COLO829 (cell line): ENCODE measurements around the gene OR51Q1.
A peak's percentile ranks its signal among the peaks of the same experiment; 100 is the strongest.

Experiments
- DNase-seq: peaks from one replicate; pipeline ENCODE4 v3.0.0; 2012; ENCODE audit warnings: low spot score

Gene OR51Q1, protein sequence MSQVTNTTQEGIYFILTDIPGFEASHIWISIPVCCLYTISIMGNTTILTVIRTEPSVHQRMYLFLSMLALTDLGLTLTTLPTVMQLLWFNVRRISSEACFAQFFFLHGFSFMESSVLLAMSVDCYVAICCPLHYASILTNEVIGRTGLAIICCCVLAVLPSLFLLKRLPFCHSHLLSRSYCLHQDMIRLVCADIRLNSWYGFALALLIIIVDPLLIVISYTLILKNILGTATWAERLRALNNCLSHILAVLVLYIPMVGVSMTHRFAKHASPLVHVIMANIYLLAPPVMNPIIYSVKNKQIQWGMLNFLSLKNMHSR

DNA sequence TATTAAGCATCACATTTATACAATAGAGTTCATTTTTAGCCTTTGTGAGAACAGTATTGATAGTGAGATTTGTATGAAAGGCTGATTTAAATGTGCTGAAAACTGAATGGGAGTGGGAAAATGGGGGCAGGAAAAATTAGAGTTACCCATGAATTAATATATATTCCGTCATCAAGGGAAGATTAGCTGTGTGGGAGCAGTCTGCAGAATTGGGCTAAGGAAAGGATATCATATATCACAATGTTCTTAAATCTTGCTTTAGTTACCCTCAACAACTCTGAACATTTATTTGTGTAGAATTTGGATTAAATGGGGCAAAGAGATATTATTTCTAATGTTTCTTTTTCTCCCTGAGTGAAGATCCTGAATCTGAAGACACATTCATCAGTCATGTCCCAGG lies at the start of gene OR51Q1:
TSS of gene OR51Q1 (plus strand) at position 301 of the 400 bp plus-strand sequence. CDS start at position 391, 90 bp downstream.
- DNase-seq = no peak

DNA sequence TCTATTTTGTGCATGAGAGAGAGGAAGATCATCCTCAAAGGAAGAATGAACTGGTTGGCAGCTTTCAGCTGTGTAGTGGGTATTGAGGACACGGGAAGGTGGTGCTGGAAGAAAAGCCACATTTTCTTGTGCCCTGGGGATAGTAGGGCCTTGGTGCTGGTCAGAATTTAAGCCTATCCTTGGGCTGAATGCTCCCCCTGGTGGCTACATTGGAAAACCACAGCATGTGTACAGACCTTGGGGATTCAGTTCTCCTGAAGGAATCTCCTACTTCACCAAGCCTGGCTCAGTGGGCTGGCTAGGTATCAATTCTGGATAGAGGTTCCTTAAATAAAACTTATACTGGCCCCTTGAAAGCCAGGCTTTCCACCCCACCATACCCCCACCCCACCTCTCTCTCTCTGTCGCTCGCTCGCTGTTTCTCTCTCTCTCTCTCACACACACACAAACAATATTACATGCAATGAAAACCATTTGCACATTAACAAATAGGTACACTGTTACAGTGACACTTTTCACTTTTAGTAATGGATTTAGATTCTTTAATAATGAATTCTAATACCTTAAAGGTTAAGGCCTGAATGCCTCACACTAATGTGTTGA lies 41.1 kb upstream of the OR51Q1 start:
- DNase-seq = peak; percentile 51

DNA sequence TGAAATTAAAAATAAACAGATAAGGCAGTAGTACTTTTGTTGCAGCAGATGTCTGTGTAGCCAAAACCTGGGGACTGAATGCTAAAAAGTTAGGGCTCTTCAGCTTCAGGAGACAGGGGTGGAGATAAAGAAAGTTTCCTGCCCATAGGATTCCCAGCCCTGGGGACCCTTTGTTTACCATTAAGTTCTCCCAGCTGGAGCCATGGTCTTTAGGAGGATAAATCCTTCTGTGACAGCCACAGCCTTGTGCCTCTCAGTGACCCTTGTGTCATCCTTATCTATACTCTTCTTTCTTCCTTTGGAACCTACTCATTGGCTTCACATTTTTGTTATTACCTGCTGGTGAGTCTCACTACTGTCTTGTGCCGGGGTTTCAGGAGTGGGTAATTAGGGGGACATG lies 38.3 kb upstream of the OR51Q1 start, which contains the start of gene OR51M1:
TSS of gene OR51M1 (plus strand) at position 237 of the 400 bp plus-strand sequence. CDS start 5,587 bp downstream, outside the sequence.
- DNase-seq = no peak

DNA sequence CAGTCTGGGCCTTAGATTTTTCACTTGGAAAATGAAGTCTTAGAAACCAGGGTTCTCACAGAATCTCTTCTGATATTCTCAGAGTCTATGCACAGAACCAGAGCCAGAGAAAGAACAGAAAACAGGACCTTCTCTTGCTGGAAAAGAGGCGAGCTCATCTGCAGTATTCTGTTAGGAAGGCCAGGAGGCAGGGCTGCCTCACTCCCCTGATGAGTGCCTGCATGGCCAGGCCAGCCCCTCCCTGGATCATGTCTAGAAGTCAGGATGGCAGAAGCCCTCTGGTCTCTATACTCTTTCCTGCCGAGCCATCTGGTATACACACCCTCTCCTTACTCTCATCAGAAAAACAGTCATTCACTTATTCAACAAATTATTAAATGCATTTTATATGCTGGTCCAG lies 37.6 kb upstream of the OR51Q1 start:
- DNase-seq = no peak

DNA sequence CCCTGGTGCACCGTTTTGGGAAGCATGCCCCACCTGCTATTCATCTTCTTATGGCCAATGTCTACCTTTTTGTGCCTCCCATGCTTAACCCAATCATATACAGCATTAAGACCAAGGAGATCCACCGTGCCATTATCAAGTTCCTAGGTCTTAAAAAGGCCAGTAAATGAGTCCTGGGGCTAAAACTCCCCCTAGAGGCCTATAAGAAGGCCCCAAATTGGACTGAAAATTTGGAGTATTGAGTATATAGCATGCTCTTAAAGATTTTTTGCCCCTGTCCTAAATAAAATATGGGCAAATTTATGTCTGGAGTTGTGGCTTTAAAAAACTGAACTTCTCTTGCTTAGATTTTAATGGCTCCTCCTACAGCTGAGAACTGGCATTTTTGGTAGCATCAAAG lies 31.7 kb upstream of the OR51Q1 start:
- no peak for DNase-seq

DNA sequence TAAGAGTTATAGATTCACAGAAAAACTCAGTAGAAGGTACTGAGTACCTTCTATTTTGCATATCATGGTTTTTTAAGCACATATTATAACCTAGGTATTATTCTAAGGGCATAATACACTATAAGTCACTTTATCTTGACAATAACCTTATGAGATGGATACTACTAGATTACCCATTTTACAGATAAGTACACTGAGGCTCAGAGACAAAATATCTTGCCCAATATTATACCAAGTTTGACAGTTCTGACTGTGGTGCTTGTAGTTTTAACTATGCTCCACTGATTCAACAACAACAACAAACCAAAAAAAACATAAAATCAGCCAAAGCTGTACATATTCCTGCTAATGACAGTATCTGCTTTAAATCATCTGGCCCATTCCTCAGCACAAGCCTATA lies 27.8 kb upstream of the OR51Q1 start:
- no peak for DNase-seq

DNA sequence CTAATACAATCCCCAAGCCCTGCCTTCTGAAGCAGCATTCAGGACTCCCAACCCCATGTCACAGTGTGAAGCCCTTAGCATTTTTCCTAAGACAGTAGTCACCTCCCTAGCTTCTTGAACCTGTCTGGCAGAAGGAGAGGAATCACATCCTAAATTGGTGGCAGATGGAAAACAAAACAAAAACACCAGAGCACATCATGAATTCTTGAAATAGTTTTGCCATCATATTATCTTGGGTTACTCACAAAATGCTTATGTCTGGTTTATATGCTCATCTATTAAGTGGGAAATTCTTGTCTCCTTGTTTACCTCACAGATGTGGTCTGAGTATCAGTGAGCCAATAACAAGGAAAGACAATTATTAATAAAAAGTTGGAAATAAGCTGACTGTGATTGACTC lies 23.0 kb upstream of the OR51Q1 start:
- DNase-seq = no peak

DNA sequence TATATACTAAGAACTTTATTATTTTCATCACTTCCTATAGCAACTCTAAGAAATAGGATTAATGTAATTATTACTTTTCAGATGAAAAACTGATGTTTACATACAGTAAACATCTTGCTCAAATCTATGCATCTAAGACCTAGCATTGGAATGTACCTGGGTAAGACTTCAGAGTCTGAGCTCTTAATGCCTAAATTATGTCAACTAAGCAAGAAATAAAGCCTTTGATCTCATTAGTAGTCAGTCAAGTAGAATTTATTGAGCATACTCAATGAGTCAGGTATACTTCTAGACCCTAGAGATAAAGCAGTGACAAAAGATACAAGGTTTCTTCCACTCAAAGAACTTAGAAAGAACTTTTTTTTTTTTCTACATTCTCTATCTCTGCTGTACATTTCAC lies 16.7 kb upstream of the OR51Q1 start:
- no peak for DNase-seq

DNA sequence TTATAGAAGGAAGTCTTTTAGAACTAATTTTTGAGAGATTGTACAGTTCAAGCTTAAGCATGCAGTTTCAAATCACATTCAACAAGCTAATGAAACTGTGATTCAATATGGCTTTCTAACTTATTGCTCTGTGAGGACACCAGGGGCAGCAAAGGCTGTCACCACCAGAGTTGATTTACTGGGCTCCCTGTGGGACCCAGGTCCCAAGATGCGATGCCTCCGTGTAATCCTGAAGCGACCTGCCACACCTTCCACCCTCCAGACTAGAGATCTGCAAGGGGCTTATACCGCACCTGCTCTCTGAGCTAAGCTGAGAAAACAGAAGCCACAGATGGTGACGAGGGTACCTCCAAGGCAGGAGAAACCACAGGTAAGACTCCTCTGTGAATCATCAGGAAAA lies 918 bp upstream of the OR51Q1 start:
- no peak for DNase-seq

DNA sequence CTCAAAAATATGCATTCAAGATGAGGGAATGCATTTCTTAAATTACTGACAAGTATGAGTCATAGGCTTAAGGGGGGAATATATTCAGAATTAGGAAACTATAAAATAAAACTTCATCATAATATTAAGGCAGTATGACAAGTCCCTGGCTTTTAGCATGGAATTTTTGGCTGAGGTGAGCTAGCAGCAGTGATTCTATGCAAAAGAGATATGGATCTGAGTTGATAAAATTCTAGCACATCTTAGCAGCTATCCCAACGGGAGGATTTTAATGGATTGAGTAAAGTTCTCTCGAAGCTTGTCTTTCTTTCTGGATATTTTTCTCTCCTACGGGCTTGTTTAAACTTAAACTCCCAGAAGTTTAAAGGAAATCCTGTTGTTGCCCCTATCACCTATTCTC lies 1.2 kb downstream of the OR51Q1 start:
- no peak for DNase-seq

DNA sequence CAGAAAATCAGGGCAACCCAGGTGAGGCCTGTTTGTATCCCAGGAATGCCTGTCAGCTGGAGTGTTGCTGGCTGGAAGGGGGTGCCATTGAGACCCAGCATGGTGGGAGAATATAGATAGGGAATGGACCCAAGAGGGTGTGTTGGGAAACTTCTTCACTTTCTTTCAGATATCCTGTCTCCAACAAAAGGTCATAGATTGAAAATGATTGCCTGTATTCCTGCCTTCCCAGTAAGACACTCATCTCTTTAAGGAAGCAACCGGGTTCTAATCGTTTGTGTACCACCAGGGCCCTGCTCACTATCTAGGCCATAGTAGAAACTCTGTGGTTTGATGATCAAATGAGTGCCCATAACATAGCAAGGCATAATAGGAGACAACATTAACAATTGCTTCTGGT lies 19.5 kb downstream of the OR51Q1 start, which contains the start of gene OR51I1:
TSS of gene OR51I1 (minus strand) at position 101 of the 400 bp plus-strand sequence. CDS start at position 101, 0 bp downstream.
- no peak for DNase-seq

DNA sequence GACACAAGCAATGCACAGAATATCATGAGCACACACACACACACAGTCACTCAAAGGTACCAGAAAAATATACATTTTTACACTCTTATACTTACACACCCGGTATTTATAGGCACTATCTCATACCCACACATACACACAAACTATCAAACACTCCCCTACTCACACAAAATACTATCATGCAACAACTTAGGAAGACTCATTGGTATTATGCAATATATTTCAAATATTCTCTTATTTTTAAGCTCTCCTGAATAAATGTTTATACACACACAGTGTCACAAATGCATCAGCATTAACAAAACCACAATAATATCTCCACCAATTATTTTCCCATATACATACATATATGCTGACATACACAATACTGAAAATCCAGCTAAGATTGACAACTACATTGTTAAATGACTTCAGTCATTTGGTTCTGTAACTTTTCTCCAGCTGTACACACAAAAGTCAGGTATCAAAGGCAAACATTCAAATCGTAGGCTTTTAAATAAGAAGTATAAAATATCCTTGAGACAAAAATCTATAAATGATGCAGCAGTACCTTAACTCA lies 22.0 kb downstream of the OR51Q1 start:
- no peak for DNase-seq

DNA sequence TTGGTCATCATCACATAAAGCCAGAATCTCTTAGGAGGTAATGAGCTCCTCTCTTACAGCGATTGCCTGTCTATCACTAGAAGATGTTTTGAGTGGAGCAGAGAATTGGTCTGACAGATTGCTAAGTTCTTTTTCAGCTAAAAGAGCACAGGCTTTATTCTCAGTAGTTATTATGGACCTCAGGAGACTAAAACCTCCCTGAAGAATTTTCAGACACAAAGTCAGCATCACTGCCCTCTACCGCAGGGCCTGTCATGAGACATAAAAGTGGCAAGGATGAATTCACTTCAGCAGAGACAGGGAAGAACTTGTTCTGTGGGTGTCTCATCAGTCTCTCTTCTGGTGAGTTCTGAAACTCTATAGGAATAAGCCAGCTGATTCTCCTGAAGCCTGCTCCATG lies 27.1 kb downstream of the OR51Q1 start, which contains the start of gene OR51I2:
TSS of gene OR51I2 (plus strand) at position 301 of the 400 bp plus-strand sequence. CDS start 4,166 bp downstream, outside the sequence.
- DNase-seq = no peak

DNA sequence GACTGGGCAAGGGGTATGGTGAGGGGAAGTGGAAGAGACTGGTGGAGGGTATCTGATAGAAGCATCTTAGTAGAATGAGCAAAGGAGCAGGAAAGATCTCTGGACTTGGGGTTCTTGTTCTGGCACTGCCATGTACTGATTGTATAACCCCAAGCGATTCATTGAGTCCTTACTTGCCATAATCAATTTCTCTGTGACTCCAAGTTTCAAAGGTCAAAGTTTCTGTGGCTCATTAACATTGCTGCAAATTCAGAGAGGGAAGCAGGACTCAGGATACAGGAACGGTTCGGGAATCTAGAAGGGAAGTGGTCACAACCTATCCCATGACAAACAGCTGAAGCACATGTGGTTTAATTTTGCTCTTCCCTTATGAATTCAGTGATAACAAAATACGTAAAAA lies 27.5 kb downstream of the OR51Q1 start:
- DNase-seq = no peak

DNA sequence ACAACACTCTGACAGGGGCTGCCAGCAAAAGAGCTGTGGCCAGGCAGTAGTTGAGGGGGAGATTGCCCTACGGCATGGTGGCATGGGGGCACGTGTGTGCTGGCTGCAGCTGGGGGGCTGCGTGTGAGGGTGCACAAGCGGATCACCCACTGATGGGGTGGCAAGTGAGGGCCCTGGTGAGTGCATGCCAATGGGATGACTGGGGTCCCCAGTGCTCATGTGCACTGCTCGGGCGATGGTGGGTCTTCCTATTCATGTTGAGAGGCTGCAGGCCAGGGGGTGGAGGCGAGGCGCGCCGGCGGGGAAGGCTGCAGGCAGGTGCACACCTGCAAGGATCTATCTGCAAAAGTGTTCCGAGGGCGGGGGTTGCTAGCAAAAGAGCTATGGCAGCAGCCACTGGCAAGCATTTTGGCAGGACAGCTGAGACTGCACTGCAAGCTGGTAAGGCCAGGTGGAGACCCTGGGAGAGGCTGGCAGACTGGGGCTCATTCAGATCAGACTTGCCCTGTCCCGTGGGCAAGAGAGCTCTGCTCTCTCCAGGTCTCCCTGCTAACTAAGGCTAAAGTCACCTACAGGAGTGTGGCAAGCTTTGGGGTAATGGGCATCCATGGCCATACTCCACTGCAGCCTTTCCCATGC lies 39.2 kb downstream of the OR51Q1 start:
- no peak for DNase-seq

DNA sequence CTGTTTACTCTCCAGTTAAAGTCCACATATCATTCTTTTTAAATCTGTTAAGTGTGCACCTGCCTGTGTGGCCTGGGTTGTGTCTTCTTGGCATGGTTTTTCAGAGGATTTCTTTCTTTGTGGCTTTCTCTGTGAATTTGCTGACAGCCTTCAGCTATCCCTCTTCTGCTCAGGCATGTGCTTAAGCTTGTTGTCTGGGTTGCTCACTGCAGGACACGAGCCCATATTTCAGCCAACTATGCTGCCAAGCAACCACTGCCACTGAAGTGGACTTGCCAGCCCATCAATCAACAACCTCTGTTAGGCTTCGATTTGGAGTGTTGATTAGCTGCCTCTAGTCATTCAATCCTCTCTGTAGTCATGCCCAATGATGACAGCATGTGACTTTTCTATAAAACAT lies 45.6 kb downstream of the OR51Q1 start:
- no peak for DNase-seq
